IMR-90 (cell line): ENCODE measurements around the gene AMFR. TPM values are rescaled to one million over a fixed set of nuclear protein-coding genes. Genes with fewer than 3 reads are reported as not detected.

Source experiments
- ATAC-seq: fragments of 200-7000 bp; cut with Tn5 transposase; 2 replicates; pipeline ENCODE4 v1.9.1; 2020; ENCODE audit warnings: low read depth, mild to moderate bottlenecking, moderate library complexity
- BruUV-seq: library from RNA; stranded (reverse); fragments of 400-500 nt; replicated peaks from 2 replicates; lab custom pipeline; 2021; lab: Mats Ljungman, UMichigan
- CTCF ChIA-PET: fragments of 300-600 bp; formaldehyde crosslinking; extraction: SDS; loops from one replicate; lab custom pipeline; 2021; ENCODE audit warnings: antibody characterized with exemption; lab: Yijun Ruan, JAX
- POLR2A ChIA-PET: fragments of 300-600 bp; sonication (Branson Sonifier 250); formaldehyde crosslinking; loops from one replicate; lab custom pipeline; 2022; ENCODE audit warnings: antibody characterized with exemption; ENCODE audit not compliant: unreplicated experiment; lab: Charles Lee
- DNase-seq: peaks from one replicate; pipeline ENCODE4 v3.0.0; 2013
- H2AFZ ChIP-seq: replicated peaks from 2 replicates; pipeline ENCODE3; 2013; ENCODE audit warnings: low read length, mild to moderate bottlenecking; ENCODE audit not compliant: poor library complexity
- H2AK5ac ChIP-seq: 2 replicates; pipeline ENCODE4 v1.6.1; 2013; ENCODE audit warnings: low read depth, low read length, inconsistent platforms
- H2AK9ac ChIP-seq: replicated peaks from 2 replicates; pipeline ENCODE3; 2013; ENCODE audit warnings: mild to moderate bottlenecking, low read depth, low read length, moderate library complexity; ENCODE audit not compliant: poor library complexity
- H2BK120ac ChIP-seq: 2 replicates; pipeline ENCODE4 v1.6.1; 2013; ENCODE audit warnings: low read depth, low read length, inconsistent platforms
- H2BK15ac ChIP-seq: 3 replicates; pipeline ENCODE4 v1.6.1; 2013; ENCODE audit warnings: low read depth, low read length, inconsistent platforms
- H2BK20ac ChIP-seq: 2 replicates; pipeline ENCODE4 v1.6.1; 2013; ENCODE audit warnings: low read depth, mild to moderate bottlenecking, inconsistent platforms, low read length, moderate library complexity
- H2BK5ac ChIP-seq: 2 replicates; pipeline ENCODE4 v1.6.1; 2013; ENCODE audit warnings: mild to moderate bottlenecking, low read depth, low read length, inconsistent platforms; ENCODE audit not compliant: poor library complexity, severe bottlenecking
- H3K14ac ChIP-seq: replicated peaks from 2 replicates; pipeline ENCODE4 v1.6.1; 2013; ENCODE audit warnings: low read depth, low read length, inconsistent platforms
- H3K18ac ChIP-seq: 2 replicates; pipeline ENCODE4 v1.6.1; 2013; ENCODE audit warnings: low read depth, low read length, control low read depth
- H3K23ac ChIP-seq: 2 replicates; pipeline ENCODE4 v1.6.1; 2013; ENCODE audit warnings: low read depth, low read length, inconsistent platforms
- H3K27ac ChIP-seq: 2 replicates; pipeline ENCODE4 v1.5.1; 2013; ENCODE audit warnings: mild to moderate bottlenecking, control low read depth, low read length; ENCODE audit not compliant: insufficient read depth
- H3K27me3 ChIP-seq: 2 replicates; pipeline ENCODE4 v1.6.1; 2013; ENCODE audit warnings: low read length; ENCODE audit not compliant: control insufficient read depth, insufficient read depth
- H3K36me3 ChIP-seq: 2 replicates; pipeline ENCODE4 v1.6.1; 2013; ENCODE audit warnings: low read length, mixed read lengths; ENCODE audit not compliant: control insufficient read depth, insufficient read depth
- H3K4ac ChIP-seq: 2 replicates; pipeline ENCODE4 v1.6.1; 2013; ENCODE audit warnings: low read depth, low read length, inconsistent platforms
- H3K4me1 ChIP-seq: 2 replicates; pipeline ENCODE4 v1.6.1; 2013; ENCODE audit warnings: low read length, mixed read lengths; ENCODE audit not compliant: control insufficient read depth, insufficient read depth
- H3K4me2 ChIP-seq: 2 replicates; pipeline ENCODE4 v1.6.1; 2013; ENCODE audit warnings: low read depth, mild to moderate bottlenecking, control low read depth, low read length, moderate library complexity
- H3K4me3 ChIP-seq: 2 replicates; pipeline ENCODE4 v1.5.1; 2013; ENCODE audit warnings: low read depth, mild to moderate bottlenecking, control low read depth, low read length, moderate library complexity; ENCODE audit not compliant: insufficient read depth
- H3K56ac ChIP-seq: 2 replicates; pipeline ENCODE4 v1.6.1; 2013; ENCODE audit warnings: low read length, inconsistent platforms; ENCODE audit not compliant: insufficient read depth; ENCODE audit errors: extremely low read depth
- H3K79me1 ChIP-seq, 2 experiments: 2 replicates each; pipeline ENCODE4 v1.6.1; 2013; ENCODE audit warnings: low read length in 2 of 2, inconsistent platforms in 1 of 2, low read depth in 1 of 2
- H3K9ac ChIP-seq: 2 replicates; pipeline ENCODE4 v1.6.1; 2013; ENCODE audit warnings: low read depth, low read length, control low read depth
- H3K9me1 ChIP-seq: 2 replicates; pipeline ENCODE4 v1.6.1; 2013; ENCODE audit warnings: low read length, inconsistent platforms; ENCODE audit not compliant: insufficient read depth
- H3K9me3 ChIP-seq: 2 replicates; pipeline ENCODE4 v1.6.1; 2013; ENCODE audit warnings: low read length; ENCODE audit not compliant: control insufficient read depth, insufficient read depth
- H4K20me1 ChIP-seq: 2 replicates; pipeline ENCODE4 v1.6.1; 2013; ENCODE audit warnings: low read length, inconsistent platforms; ENCODE audit not compliant: insufficient read depth
- H4K5ac ChIP-seq: 2 replicates; pipeline ENCODE4 v1.6.1; 2013; ENCODE audit warnings: mild to moderate bottlenecking, low read depth, low read length, control low read depth
- H4K8ac ChIP-seq, 2 experiments: 2 replicates each; pipeline ENCODE4 v1.6.1; 2013; ENCODE audit warnings: low read depth in 2 of 2, low read length in 2 of 2, control low read depth in 1 of 2, inconsistent platforms in 1 of 2
- H4K91ac ChIP-seq: 2 replicates; pipeline ENCODE4 v1.6.1; 2013; ENCODE audit warnings: low read depth, low read length, inconsistent platforms; ENCODE audit not compliant: insufficient read depth
- CHD1 ChIP-seq: IDR thresholded peaks from 2 replicates; pipeline ENCODE4 v1.6.1; 2012; ENCODE audit warnings: low read depth, low read length, improper control_type of control experiment
- ELK1 ChIP-seq: fragments of 150-350 bp; IDR thresholded peaks from 2 replicates; pipeline ENCODE4 v1.6.1; 2016; ENCODE audit warnings: low read depth, mild to moderate bottlenecking, low read length, moderate library complexity, borderline replicate concordance
- FOS ChIP-seq: fragments of 150-350 bp; IDR thresholded peaks from 2 replicates; pipeline ENCODE4 v1.6.1; 2016; ENCODE audit warnings: low read depth, low read length
- MAFK ChIP-seq: IDR thresholded peaks from 2 replicates; pipeline ENCODE4 v1.6.1; 2012; ENCODE audit warnings: low read depth, low read length, improper control_type of control experiment
- MAZ ChIP-seq: IDR thresholded peaks from 2 replicates; pipeline ENCODE4 v1.6.1; 2012; ENCODE audit warnings: low read depth, mild to moderate bottlenecking, low read length, improper control_type of control experiment, moderate library complexity, borderline replicate concordance
- MXI1 ChIP-seq: IDR thresholded peaks from 2 replicates; pipeline ENCODE4 v1.6.1; 2012; ENCODE audit warnings: low read depth, mild to moderate bottlenecking, low read length, moderate library complexity, borderline replicate concordance
- NFE2L2 ChIP-seq: fragments of 150-350 bp; IDR thresholded peaks from 2 replicates; pipeline ENCODE4 v1.6.1; 2016; ENCODE audit warnings: low read depth, mild to moderate bottlenecking, low read length
- dilution Hi-C: fragments of 300-500 bp; cut with HindIII; formaldehyde crosslinking; loops from one replicate; pipeline ENCODE4 v1.14.3; 2018; ENCODE audit warnings: low sequenced_read_pairs; ENCODE audit not compliant: unreplicated experiment
- in situ Hi-C: fragments of 300-500 bp; cut with MboI; formaldehyde crosslinking; loops from 3 replicates; pipeline ENCODE4 v1.14.3; 2019; ENCODE audit warnings: low sequenced_read_pairs, inconsistent platforms, mixed read lengths
- intact Hi-C: fragments of 100-400 bp; cut with micrococcal nuclease; formaldehyde crosslinking; loops from 2 replicates; pipeline ENCODE4 v1.10.0; 2022
- polyA plus RNA-seq, 3 experiments: library from polyadenylated mRNA; depleted of rRNA; stranded (reverse); fragments of >200 nt; gene quantifications; 2 replicates each; pipeline ENCODE4 v1.2.3, GENCODE V29; 2012; ENCODE audit warnings: low replicate concordance in 1 of 3
- total RNA-seq: library from RNA; depleted of rRNA; stranded (reverse); fragments of >200 nt; gene quantifications from 2 replicates; pipeline ENCODE4 v1.2.3, GENCODE V29; 2012

Gene AMFR
- total and polyA plus RNA-seq, 2 of the 4 experiments (the other 2 are of a cell fraction) = 60.7 to 216 TPM

DNA sequence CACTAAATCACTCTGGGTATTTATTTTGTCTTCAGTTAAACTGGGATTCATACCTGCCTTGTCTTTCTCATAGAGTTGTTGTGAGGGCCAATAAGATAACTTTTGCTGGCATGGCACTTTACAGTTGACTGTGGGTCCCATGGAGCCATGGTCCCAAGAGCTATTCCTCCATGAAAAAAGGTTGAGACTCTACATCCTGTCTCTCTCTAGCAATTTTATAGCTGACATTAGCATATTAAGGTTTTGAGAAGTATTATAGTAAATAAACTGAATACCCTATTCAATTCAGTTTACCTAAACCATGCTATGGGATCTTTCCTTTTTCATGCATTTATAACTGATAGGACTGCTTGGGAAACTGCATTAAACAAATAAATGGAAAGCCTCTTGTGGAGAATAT, 43.5 kb upstream of the AMFR start:
- Histone ChIP-seq H3K79me1 (peaks cover 3 to 7% of the 10 kb centered on the region in 2 experiments; a peak in 3 of 4 replicates), H2BK120ac (no peak overlapping the region), H3K9me1 (no peaks in the 10 kb centered on the region), H3K9ac (no peak overlapping the region), H3K27ac (no peak overlapping the region), H3K4me3 (no peak overlapping the region), H3K9me3 (no peaks in the 10 kb centered on the region), H3K23ac (no peak overlapping the region), H2AFZ (no peak overlapping the region), H3K18ac (no peak overlapping the region), H3K56ac (no peak overlapping the region), H3K4me2 (no peak overlapping the region), H4K8ac (no peak overlapping the region), H2AK5ac (no peak overlapping the region), H4K20me1 (no peaks in the 10 kb centered on the region), H3K14ac (no peak overlapping the region), H2BK15ac (no peak overlapping the region), H2AK9ac (no peak overlapping the region), H4K91ac (no peak overlapping the region), H2BK20ac (no peak overlapping the region), H2BK5ac (no peak overlapping the region), H4K5ac (no peak overlapping the region), H3K4ac (no peak overlapping the region), H3K4me1 (no peaks in the 10 kb centered on the region), H3K36me3 (peaks cover 45% of the 10 kb centered on the region), H3K27me3 (no peaks in the 10 kb centered on the region)
- intact Hi-C loops (no loop called here), dilution Hi-C loops (no loop called here), in situ Hi-C loops (no loop called here)
- ChIA-PET POLR2A (no interaction called here), CTCF (no interaction called here)
- no TSS peak for BruUV-seq
- DNase-seq = no peak
- TF ChIP-seq ELK1 = no peak
- no peak for TF ChIP-seq NFE2L2
- TF ChIP-seq CHD1 = no peak
- no peak for TF ChIP-seq MXI1
- peak; percentile 57 for TF ChIP-seq MAFK
- TF ChIP-seq MAZ = no peak
- no peak for TF ChIP-seq FOS
- no peak for ATAC-seq
